Measurements from ENCODE around the gene UBQLN1.

The UBQLN1 gene

GRCh38 chr9:83669067-83669466, 38.7 kb downstream of the UBQLN1 start (continued):
- no peak for TF ChIP-seq CSRNP3 (CRISPR knock-in tag; IDR thresholded peaks at IDR 0.05)

GRCh38 chr9:83665580-83666200, 42.1 kb downstream of the UBQLN1 start:
- ATAC-seq: no peak

GRCh38 chr9:83662933-83663332, 44.8 kb downstream of the UBQLN1 start:
- ATAC-seq: no peak
- no peak for TF ChIP-seq TSHZ2 (CRISPR knock-in tag; IDR thresholded peaks at IDR 0.05)
- no peak for TF ChIP-seq BACH2 (CRISPR knock-in tag; IDR thresholded peaks at IDR 0.05; ENCODE audit: borderline replicate concordance)
- no peak for TF ChIP-seq ZFP3 (CRISPR knock-in tag; IDR thresholded peaks at IDR 0.05)
- TF ChIP-seq CSRNP3 (CRISPR knock-in tag; IDR thresholded peaks at IDR 0.05): no peak
- TF ChIP-seq, protein P1, sequence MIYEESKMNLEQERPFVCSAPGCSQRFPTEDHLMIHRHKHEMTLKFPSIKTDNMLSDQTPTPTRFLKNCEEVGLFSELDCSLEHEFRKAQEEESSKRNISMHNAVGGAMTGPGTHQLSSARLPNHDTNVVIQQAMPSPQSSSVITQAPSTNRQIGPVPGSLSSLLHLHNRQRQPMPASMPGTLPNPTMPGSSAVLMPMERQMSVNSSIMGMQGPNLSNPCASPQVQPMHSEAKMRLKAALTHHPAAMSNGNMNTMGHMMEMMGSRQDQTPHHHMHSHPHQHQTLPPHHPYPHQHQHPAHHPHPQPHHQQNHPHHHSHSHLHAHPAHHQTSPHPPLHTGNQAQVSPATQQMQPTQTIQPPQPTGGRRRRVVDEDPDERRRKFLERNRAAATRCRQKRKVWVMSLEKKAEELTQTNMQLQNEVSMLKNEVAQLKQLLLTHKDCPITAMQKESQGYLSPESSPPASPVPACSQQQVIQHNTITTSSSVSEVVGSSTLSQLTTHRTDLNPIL (CRISPR knock-in tag; IDR thresholded peaks at IDR 0.05; ENCODE audit: low read depth): no peak
- no peak for TF ChIP-seq TCF4 (CRISPR knock-in tag; IDR thresholded peaks at IDR 0.05; ENCODE audit: borderline replicate concordance)
- no peak for TF ChIP-seq SNAI2 (CRISPR knock-in tag; IDR thresholded peaks at IDR 0.05)
- TF ChIP-seq ZC3H10 (CRISPR knock-in tag; IDR thresholded peaks at IDR 0.05): no peak
- TF ChIP-seq ESRRG (CRISPR knock-in tag; IDR thresholded peaks at IDR 0.05): no peak
- no peak for TF ChIP-seq ZNF565 (CRISPR knock-in tag; conservative IDR thresholded peaks at IDR 0.05; ENCODE audit: low read depth)
- no peak for TF ChIP-seq PPARA (CRISPR knock-in tag; IDR thresholded peaks at IDR 0.05; ENCODE audit: borderline replicate concordance)

More at GRCh38 chr9:83665580-83666200, 42.1 kb downstream of the UBQLN1 start:
- TF ChIP-seq, protein P2, sequence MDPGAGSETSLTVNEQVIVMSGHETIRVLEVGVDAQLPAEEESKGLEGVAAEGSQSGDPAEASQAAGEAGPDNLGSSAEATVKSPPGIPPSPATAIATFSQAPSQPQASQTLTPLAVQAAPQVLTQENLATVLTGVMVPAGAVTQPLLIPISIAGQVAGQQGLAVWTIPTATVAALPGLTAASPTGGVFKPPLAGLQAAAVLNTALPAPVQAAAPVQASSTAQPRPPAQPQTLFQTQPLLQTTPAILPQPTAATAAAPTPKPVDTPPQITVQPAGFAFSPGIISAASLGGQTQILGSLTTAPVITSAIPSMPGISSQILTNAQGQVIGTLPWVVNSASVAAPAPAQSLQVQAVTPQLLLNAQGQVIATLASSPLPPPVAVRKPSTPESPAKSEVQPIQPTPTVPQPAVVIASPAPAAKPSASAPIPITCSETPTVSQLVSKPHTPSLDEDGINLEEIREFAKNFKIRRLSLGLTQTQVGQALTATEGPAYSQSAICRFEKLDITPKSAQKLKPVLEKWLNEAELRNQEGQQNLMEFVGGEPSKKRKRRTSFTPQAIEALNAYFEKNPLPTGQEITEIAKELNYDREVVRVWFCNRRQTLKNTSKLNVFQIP (CRISPR knock-in tag; IDR thresholded peaks at IDR 0.05; ENCODE audit: borderline replicate concordance, low read depth): no peak
- TF ChIP-seq ESRRG (CRISPR knock-in tag; IDR thresholded peaks at IDR 0.05) (no peak), ZFP3 (CRISPR knock-in tag; IDR thresholded peaks at IDR 0.05) (no peak), ZNF70 (CRISPR knock-in tag; IDR thresholded peaks at IDR 0.05) (no peak), CSRNP3 (CRISPR knock-in tag; IDR thresholded peaks at IDR 0.05) (no peak), SNAI2 (CRISPR knock-in tag; IDR thresholded peaks at IDR 0.05) (no peak), ISL1 (CRISPR knock-in tag; IDR thresholded peaks at IDR 0.05) (no peak), ZC3H10 (CRISPR knock-in tag; IDR thresholded peaks at IDR 0.05) (no peak), ZFP30 (CRISPR knock-in tag; IDR thresholded peaks at IDR 0.05) (no peak), ZNF565 (CRISPR knock-in tag; conservative IDR thresholded peaks at IDR 0.05; ENCODE audit: low read depth) (no peak), CSDC2 (CRISPR knock-in tag; IDR thresholded peaks at IDR 0.05) (no peak), TCF4 (CRISPR knock-in tag; IDR thresholded peaks at IDR 0.05; ENCODE audit: borderline replicate concordance) (no peak), PPARA (CRISPR knock-in tag; IDR thresholded peaks at IDR 0.05; ENCODE audit: borderline replicate concordance) (no peak), GLIS3 (CRISPR knock-in tag; IDR thresholded peaks at IDR 0.05) (no peak), ARNTL (CRISPR knock-in tag; IDR thresholded peaks at IDR 0.05; ENCODE audit: borderline replicate concordance, low read depth) (no peak)
- TF ChIP-seq, protein P3, sequence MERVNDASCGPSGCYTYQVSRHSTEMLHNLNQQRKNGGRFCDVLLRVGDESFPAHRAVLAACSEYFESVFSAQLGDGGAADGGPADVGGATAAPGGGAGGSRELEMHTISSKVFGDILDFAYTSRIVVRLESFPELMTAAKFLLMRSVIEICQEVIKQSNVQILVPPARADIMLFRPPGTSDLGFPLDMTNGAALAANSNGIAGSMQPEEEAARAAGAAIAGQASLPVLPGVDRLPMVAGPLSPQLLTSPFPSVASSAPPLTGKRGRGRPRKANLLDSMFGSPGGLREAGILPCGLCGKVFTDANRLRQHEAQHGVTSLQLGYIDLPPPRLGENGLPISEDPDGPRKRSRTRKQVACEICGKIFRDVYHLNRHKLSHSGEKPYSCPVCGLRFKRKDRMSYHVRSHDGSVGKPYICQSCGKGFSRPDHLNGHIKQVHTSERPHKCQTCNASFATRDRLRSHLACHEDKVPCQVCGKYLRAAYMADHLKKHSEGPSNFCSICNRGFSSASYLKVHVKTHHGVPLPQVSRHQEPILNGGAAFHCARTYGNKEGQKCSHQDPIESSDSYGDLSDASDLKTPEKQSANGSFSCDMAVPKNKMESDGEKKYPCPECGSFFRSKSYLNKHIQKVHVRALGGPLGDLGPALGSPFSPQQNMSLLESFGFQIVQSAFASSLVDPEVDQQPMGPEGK (CRISPR knock-in tag; IDR thresholded peaks at IDR 0.05; ENCODE audit: borderline replicate concordance): no peak
- TF ChIP-seq, protein P1 (CRISPR knock-in tag; IDR thresholded peaks at IDR 0.05; ENCODE audit: low read depth): no peak
